ENCODE data around the gene RNF213.

DNA sequence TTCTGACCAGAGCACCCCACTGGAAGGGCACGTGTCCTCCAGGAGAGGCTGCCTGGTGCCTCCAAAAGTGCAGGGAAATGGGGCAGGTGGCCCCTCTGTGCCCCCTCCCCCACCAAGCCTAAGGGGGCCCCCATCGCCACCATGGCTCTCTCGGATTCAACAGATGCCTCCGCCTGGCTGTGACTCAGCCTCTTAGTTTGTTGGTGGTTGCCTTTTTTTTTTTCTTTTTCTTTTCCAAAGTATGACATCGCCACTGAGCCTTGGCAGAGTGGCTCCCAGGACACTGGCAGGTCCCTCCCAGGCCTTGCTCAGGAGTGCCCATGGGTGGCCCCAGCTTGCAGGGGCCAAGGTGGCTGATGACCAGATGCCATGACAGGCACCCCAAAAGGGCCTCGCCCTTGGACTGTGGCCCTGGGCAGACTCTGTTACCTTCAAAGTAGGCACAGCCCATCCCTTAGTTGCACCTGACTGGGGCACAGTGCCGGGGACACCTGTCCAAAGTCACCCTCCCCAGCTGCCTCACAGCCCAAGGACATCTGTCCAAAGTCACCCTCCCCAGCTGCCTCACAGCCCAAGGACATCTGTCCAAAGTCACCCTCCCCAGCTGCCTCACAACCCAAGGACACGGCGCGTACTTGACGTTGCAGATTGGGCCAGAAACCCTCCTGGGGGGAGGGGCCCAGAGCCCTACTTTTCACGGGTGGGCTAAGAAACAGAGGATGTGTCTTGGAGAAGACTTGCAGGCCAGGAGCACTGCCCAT, 186.2 kb downstream of the RNF213 start:
- TF ChIP-seq GATA2 (IDR thresholded peaks at IDR 0.05; ENCODE audit: low read depth, low read length) (no peak), GATA3 (IDR thresholded peaks at IDR 0.05; ENCODE audit: low read depth, low read length) (no peak)
